Mesendoderm (in vitro differentiated cells): ENCODE results near the gene PROZ.

Experiments used
- DNase-seq: peaks from one replicate; pipeline ENCODE4 v3.0.0; 2013
- H2AK5ac ChIP-seq: 2 replicates; pipeline ENCODE4 v1.6.1; 2013; ENCODE audit warnings: low read length, inconsistent platforms
- H2BK120ac ChIP-seq: 2 replicates; pipeline ENCODE4 v1.6.1; 2013; ENCODE audit warnings: low read depth, mild to moderate bottlenecking, low read length, moderate library complexity, mixed read lengths
- H2BK15ac ChIP-seq: replicated peaks from 2 replicates; pipeline ENCODE4 v1.6.1; 2013; ENCODE audit warnings: low read depth, mild to moderate bottlenecking, moderate library complexity
- H2BK5ac ChIP-seq: 2 replicates; pipeline ENCODE4 v1.6.1; 2013; ENCODE audit warnings: low read length, inconsistent platforms
- H3K18ac ChIP-seq: 2 replicates; pipeline ENCODE4 v1.6.1; 2013; ENCODE audit warnings: mild to moderate bottlenecking, low read length, mixed read lengths
- H3K23ac ChIP-seq: one replicate; pipeline ENCODE4 v1.6.1; 2013; ENCODE audit warnings: low read length
- H3K27ac ChIP-seq: 2 replicates; pipeline ENCODE4 v1.5.1; 2013; ENCODE audit warnings: low read depth, mild to moderate bottlenecking, inconsistent platforms, low read length, moderate library complexity
- H3K27me3 ChIP-seq: 2 replicates; pipeline ENCODE4 v1.6.1; 2013; ENCODE audit warnings: low read length, control low read depth, mild to moderate bottlenecking, inconsistent platforms; ENCODE audit not compliant: insufficient read depth, poor library complexity
- H3K36me3 ChIP-seq: 2 replicates; pipeline ENCODE4 v1.6.1; 2013; ENCODE audit warnings: low read length, inconsistent platforms; ENCODE audit not compliant: control insufficient read depth, insufficient read depth
- H3K4ac ChIP-seq: one replicate; pipeline ENCODE4 v1.6.1; 2013; ENCODE audit warnings: low read depth, mild to moderate bottlenecking, low read length, moderate library complexity
- H3K4me1 ChIP-seq: 2 replicates; pipeline ENCODE4 v1.6.1; 2013; ENCODE audit warnings: low read depth, low read length, inconsistent platforms; ENCODE audit not compliant: control insufficient read depth
- H3K4me2 ChIP-seq: 2 replicates; pipeline ENCODE4 v1.6.1; 2013; ENCODE audit warnings: low read length
- H3K4me3 ChIP-seq: 2 replicates; pipeline ENCODE4 v1.5.1; 2013; ENCODE audit warnings: mild to moderate bottlenecking, low read length
- H3K56ac ChIP-seq: one replicate; pipeline ENCODE4 v1.6.1; 2013; ENCODE audit warnings: low read length
- H3K79me1 ChIP-seq: 2 replicates; pipeline ENCODE4 v1.6.1; 2013; ENCODE audit warnings: low read length, inconsistent platforms
- H3K79me2 ChIP-seq: 2 replicates; pipeline ENCODE4 v1.6.1; 2013; ENCODE audit warnings: mild to moderate bottlenecking, low read length; ENCODE audit not compliant: control insufficient read depth, insufficient read depth
- H3K9ac ChIP-seq: 2 replicates; pipeline ENCODE4 v1.6.1; 2013; ENCODE audit warnings: low read length, inconsistent platforms
- H4K5ac ChIP-seq: one replicate; pipeline ENCODE4 v1.6.1; 2013; ENCODE audit warnings: low read length
- H4K8ac ChIP-seq: one replicate; pipeline ENCODE4 v1.6.1; 2013; ENCODE audit warnings: low read depth, mild to moderate bottlenecking, control low read depth, low read length, moderate library complexity
- WGBS: extraction: QIAGEN DNeasy Blood & Tissue Kit; methylation state at CpG from one replicate; pipeline ENCODE4 v1.1.7; 2013; ENCODE audit warnings: low lambda C conversion rate, missing lambda C conversion rate; ENCODE audit not compliant: insufficient coverage; ENCODE audit errors: extremely low coverage; 5-methylcytosine and 5-hydroxymethylcytosine counted together

PROZ gene

GRCh38 chr13:113122550-113123225 is 35.8 kb upstream of the PROZ start, which contains the start of gene F10:
TSS of gene F10 (plus strand) at chr13:113122799. CDS start at chr13:113122856, 57 bp downstream.
- H3K56ac ChIP-seq, result peak within 1 kb of the TSS; percentile 78
- no peak within 1 kb of the TSS for H2BK5ac ChIP-seq
- no peak within 1 kb of the TSS for H4K8ac ChIP-seq
- no peak within 1 kb of the TSS for H2BK15ac ChIP-seq
- no peak within 1 kb of the TSS for H2BK120ac ChIP-seq
- H3K79me2 ChIP-seq, result no peaks in the 10 kb centered on the region
- peaks cover 2% of the 10 kb centered on the region for H3K4me1 ChIP-seq
- H3K36me3 ChIP-seq, result no peaks in the 10 kb centered on the region
- DNase-seq, result peak; percentile 83
- no peak within 1 kb of the TSS for H3K27ac ChIP-seq
- H3K4me2 ChIP-seq, result no peak within 1 kb of the TSS
- no peak within 1 kb of the TSS for H4K5ac ChIP-seq
- H2AK5ac ChIP-seq, result no peak within 1 kb of the TSS
- no peak within 1 kb of the TSS for H3K4ac ChIP-seq
- H3K18ac ChIP-seq, result no peak within 1 kb of the TSS
- H3K27me3 ChIP-seq, result no peaks in the 10 kb centered on the region
- H3K4me3 ChIP-seq, result no peak within 1 kb of the TSS
- no CpG with 5 or more reads among the region's 23 CpGs for WGBS
- no peaks in the 10 kb centered on the region for H3K79me1 ChIP-seq
- H3K9ac ChIP-seq, result peak within 1 kb of the TSS; percentile 32
- peak within 1 kb of the TSS; percentile 66 for H3K23ac ChIP-seq

GRCh38 chr13:113123226-113124201 is 34.9 kb upstream of the PROZ start:
- Histone ChIP-seq H3K27ac (no peak overlapping the region), H3K18ac (no peak overlapping the region), H3K9ac (peak overlapping the region; percentile 32), H3K4ac (no peak overlapping the region), H4K8ac (no peak overlapping the region), H3K36me3 (no peaks in the 10 kb centered on the region), H2BK5ac (no peak overlapping the region), H3K27me3 (no peaks in the 10 kb centered on the region), H2BK120ac (no peak overlapping the region), H3K79me1 (no peaks in the 10 kb centered on the region), H3K23ac (peak overlapping the region; percentile 45), H3K79me2 (no peaks in the 10 kb centered on the region), H2AK5ac (no peak overlapping the region), H2BK15ac (no peak overlapping the region), H3K56ac (peak overlapping the region; percentile 78), H3K4me2 (no peak overlapping the region), H4K5ac (no peak overlapping the region), H3K4me1 (peaks cover 2% of the 10 kb centered on the region), H3K4me3 (no peak overlapping the region)
- DNase-seq, result peak; percentile 34
- WGBS, result no CpG with 5 or more reads among the region's 29 CpGs

- Histone ChIP-seq H2BK120ac (no peak overlapping the region), H3K4me1 (peaks cover 7% of the 10 kb centered on the region), H3K36me3 (no peaks in the 10 kb centered on the region), H3K23ac (no peak overlapping the region), H3K27ac (no peak overlapping the region), H3K79me2 (no peaks in the 10 kb centered on the region), H2AK5ac (no peak overlapping the region), H2BK15ac (no peak overlapping the region), H3K4me3 (no peak overlapping the region), H3K56ac (no peak overlapping the region), H3K18ac (no peak overlapping the region), H4K5ac (no peak overlapping the region), H3K4ac (no peak overlapping the region), H3K79me1 (no peaks in the 10 kb centered on the region), H3K4me2 (no peak overlapping the region), H2BK5ac (no peak overlapping the region), H3K9ac (no peak overlapping the region), H4K8ac (no peak overlapping the region), H3K27me3 (no peaks in the 10 kb centered on the region)
- no peak for DNase-seq
- no CpG with 5 or more reads among the region's 19 CpGs for WGBS
Observed at GRCh38 chr13:113124211-113124970, 34.1 kb upstream of the PROZ start.

GRCh38 chr13:113125506-113126264 is 32.8 kb upstream of the PROZ start:
- Histone ChIP-seq H3K56ac (no peak overlapping the region), H3K4ac (no peak overlapping the region), H3K36me3 (no peaks in the 10 kb centered on the region), H4K8ac (no peak overlapping the region), H3K23ac (no peak overlapping the region), H3K27ac (no peak overlapping the region), H3K79me2 (no peaks in the 10 kb centered on the region), H4K5ac (no peak overlapping the region), H3K4me1 (peaks cover 7% of the 10 kb centered on the region), H3K4me3 (no peak overlapping the region), H2BK5ac (no peak overlapping the region), H3K27me3 (no peaks in the 10 kb centered on the region), H2BK15ac (no peak overlapping the region), H3K79me1 (no peaks in the 10 kb centered on the region), H3K18ac (no peak overlapping the region), H2BK120ac (no peak overlapping the region), H3K4me2 (no peak overlapping the region), H2AK5ac (no peak overlapping the region), H3K9ac (no peak overlapping the region)
- DNase-seq, result no peak
- whole genome bisulfite sequencing, result no CpG with 5 or more reads among the region's 19 CpGs
